Brain microvascular endothelial cell (primary cell): ENCODE data around the gene TMEM109.

Source experiments
- DNase-seq: peaks from one replicate; pipeline ENCODE4 v3.0.0-alpha.2; 2020
- H3K27ac ChIP-seq: fragments of 250-450 bp; sonication (Bioruptor Pico); 2 replicates; pipeline ENCODE4 v1.5.1; 2020; ENCODE audit warnings: mild to moderate bottlenecking, moderate library complexity
- H3K27me3 ChIP-seq: fragments of 250-450 bp; sonication (Bioruptor Pico); replicated peaks from 2 replicates; pipeline ENCODE4 v1.5.1; 2020; ENCODE audit warnings: mild to moderate bottlenecking
- H3K36me3 ChIP-seq: fragments of 250-450 bp; sonication (Bioruptor Pico); replicated peaks from 2 replicates; pipeline ENCODE4 v1.5.1; 2020; ENCODE audit warnings: mild to moderate bottlenecking
- H3K4me3 ChIP-seq: 2 replicates; pipeline ENCODE4 v1.5.1; 2011; ENCODE audit warnings: low read depth, mild to moderate bottlenecking, control low read depth, low read length, moderate library complexity
- in situ Hi-C: cut with HindIII; loops from 2 replicates; pipeline ENCODE4 v1.10.0; 2017; ENCODE audit warnings: low sequenced_read_pairs, low pct_ligation_motif_present
- TF ChIP-seq, protein P1 (sequence below): IDR thresholded peaks from 2 replicates; pipeline ENCODE4 v1.5.1; 2011; ENCODE audit warnings: low read depth, mild to moderate bottlenecking, moderate library complexity, low read length, control low read depth, inconsistent platforms; ENCODE audit errors: missing control alignments

TMEM109 gene

GRCh38 chr11:60929764-60930163 lies 15.8 kb downstream of the TMEM109 start:
- Histone ChIP-seq H3K27ac (no peak overlapping the region), H3K4me3 (no peak overlapping the region), H3K27me3 (no peaks in the 10 kb centered on the region), H3K36me3 (peaks cover 8% of the 10 kb centered on the region)
- DNase-seq = no peak
- in situ Hi-C loops = no loop called here
- TF ChIP-seq, protein P1, sequence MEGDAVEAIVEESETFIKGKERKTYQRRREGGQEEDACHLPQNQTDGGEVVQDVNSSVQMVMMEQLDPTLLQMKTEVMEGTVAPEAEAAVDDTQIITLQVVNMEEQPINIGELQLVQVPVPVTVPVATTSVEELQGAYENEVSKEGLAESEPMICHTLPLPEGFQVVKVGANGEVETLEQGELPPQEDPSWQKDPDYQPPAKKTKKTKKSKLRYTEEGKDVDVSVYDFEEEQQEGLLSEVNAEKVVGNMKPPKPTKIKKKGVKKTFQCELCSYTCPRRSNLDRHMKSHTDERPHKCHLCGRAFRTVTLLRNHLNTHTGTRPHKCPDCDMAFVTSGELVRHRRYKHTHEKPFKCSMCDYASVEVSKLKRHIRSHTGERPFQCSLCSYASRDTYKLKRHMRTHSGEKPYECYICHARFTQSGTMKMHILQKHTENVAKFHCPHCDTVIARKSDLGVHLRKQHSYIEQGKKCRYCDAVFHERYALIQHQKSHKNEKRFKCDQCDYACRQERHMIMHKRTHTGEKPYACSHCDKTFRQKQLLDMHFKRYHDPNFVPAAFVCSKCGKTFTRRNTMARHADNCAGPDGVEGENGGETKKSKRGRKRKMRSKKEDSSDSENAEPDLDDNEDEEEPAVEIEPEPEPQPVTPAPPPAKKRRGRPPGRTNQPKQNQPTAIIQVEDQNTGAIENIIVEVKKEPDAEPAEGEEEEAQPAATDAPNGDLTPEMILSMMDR = no peak

DNA sequence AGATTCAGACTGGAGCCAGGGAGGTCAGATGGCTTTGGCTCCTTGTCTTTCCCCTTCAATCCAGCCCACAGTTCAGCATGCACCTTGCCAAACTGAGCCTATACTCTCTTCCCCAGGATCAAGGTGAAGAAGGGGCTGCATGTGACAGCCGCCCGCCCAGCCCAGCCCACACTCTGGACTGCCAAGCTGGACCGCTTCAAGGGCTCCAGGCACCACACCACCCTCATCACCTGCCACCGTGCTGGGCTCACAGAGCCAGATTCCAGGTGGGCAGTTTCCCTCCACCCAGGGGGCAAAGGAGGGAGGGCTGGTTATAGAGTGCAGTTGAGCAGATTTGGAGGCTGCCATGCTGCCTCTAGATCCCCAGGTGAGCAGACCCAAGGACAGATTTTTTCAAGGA lies 16.4 kb downstream of the TMEM109 start:
- no peaks in the 10 kb centered on the region for H3K27me3 ChIP-seq
- peaks cover 8% of the 10 kb centered on the region for H3K36me3 ChIP-seq
- in situ Hi-C loops = no loop called here
- H3K27ac ChIP-seq = no peak overlapping the region
- TF ChIP-seq, protein P1 = no peak
- no peak for DNase-seq
- no peak overlapping the region for H3K4me3 ChIP-seq

DNA sequence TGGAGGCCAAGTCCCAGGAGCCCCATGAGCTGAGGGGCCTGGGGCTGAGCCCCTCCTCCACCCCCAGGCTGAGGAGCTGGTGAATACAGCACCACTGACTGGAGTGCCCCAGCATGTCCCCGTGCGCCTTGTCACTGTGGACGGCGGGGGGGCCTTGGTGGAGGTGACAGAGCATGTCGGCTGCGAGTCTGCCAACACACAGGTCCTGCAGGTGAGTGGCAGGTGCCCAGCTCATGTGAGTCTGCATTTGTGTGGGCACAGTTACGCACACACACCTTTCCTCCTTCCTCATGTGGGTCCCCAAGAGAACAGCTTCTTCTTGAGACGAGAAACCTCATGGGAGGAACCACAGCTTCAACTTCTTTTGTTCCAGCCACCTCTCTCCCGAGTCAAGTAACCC lies 18.0 kb downstream of the TMEM109 start:
- DNase-seq = no peak
- in situ Hi-C loops = no loop called here

GRCh38 chr11:60932605-60933356 lies 18.8 kb downstream of the TMEM109 start:
- Histone ChIP-seq H3K4me3 (no peak overlapping the region), H3K36me3 (peaks cover 8% of the 10 kb centered on the region), H3K27me3 (no peaks in the 10 kb centered on the region), H3K27ac (no peak overlapping the region)
- in situ Hi-C loops = no loop called here
- no peak for DNase-seq
- TF ChIP-seq, protein P1 = no peak

More for the DNA sequence above, 18.0 kb downstream of the TMEM109 start:
- no peak overlapping the region for H3K27ac ChIP-seq
- TF ChIP-seq, protein P1 = no peak
- H3K4me3 ChIP-seq = no peak overlapping the region
- no peaks in the 10 kb centered on the region for H3K27me3 ChIP-seq
- peaks cover 8% of the 10 kb centered on the region for H3K36me3 ChIP-seq

DNA sequence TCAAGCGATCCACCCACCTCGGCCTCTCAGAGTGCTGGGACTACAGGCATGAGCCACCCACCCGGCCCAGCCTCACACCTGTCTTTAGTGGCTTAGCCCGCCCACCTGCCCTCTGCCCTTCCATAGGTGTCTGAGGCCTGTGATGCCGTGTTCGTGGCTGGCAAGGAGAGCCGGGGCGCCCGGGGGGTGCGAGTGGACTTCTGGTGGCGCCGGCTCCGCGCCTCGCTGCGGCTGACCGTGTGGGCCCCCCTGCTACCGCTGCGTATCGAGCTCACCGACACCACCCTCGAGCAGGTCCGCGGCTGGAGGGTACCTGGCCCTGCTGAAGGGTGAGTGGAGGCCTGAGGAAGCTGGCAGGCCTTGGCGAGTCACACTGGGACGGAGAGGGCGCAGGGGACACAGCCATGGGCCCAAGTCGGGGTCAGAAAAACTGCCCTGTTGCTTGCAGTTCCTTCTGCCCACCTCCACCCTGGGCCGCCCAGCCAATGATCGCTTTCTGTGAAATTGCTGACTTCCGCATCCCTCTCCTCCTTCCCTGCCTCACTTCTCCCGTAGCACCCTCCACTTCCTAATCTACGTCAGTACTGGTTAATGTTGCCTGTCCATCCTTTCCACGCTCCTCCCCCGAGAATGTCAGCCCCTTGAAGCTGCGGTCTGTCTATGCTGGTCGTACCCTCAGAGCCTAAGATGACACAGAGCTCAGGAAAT lies 19.6 kb downstream of the TMEM109 start:
- Histone ChIP-seq H3K27ac (no peak overlapping the region), H3K27me3 (no peaks in the 10 kb centered on the region), H3K4me3 (no peak overlapping the region), H3K36me3 (peaks cover 8% of the 10 kb centered on the region)
- TF ChIP-seq, protein P1 = no peak
- in situ Hi-C loops = no loop called here
- no peak for DNase-seq
